Measurements from ENCODE around the gene PPM1J. TPM values are rescaled to one million over a fixed set of nuclear protein-coding genes. Genes with fewer than 3 reads are reported as not detected.

Gene PPM1J
- total RNA-seq, 1 donor from 2014 or later = 0.67 TPM

DNA sequence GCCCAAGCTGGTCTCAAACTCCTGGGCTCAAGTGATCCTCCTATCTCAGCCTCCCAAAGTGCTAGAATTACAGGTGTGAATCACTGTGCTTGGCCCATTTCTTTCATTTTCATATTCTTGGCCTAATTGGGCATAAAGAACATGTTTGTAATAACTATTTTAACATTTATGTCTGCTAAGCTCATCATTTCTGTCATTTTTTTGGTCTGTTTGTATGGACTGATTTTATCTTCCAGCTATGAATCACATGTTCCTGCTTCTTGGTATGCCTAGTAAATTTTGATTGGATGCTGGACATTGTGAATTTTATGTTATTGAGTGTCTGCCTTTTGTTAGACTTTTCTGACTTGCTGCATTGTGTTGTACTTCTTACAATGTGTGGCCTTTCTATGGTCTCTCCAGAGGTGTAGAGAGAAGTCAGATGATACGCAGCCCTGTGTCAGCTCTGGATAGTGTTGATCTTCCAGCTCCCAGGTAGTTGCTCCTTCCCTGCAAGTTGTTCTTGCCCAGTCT lies 39.0 kb upstream of the PPM1J start:
- no peak for DNase-seq (ENCODE audit: extremely low spot score, unreplicated experiment)
- Mint-ChIP-seq H3K4me3 (ENCODE audit: unreplicated experiment) (no peak overlapping the region), H3K27me3 (ENCODE audit: unreplicated experiment) (peaks cover 19% of the 10 kb centered on the region), H3K9me3 (ENCODE audit: unreplicated experiment) (no peaks in the 10 kb centered on the region), H3K4me1 (ENCODE audit: unreplicated experiment) (no peaks in the 10 kb centered on the region), H3K36me3 (ENCODE audit: unreplicated experiment) (no peaks in the 10 kb centered on the region), H3K27ac (ENCODE audit: unreplicated experiment) (no peak overlapping the region)
- TF ChIP-seq, protein P1, sequence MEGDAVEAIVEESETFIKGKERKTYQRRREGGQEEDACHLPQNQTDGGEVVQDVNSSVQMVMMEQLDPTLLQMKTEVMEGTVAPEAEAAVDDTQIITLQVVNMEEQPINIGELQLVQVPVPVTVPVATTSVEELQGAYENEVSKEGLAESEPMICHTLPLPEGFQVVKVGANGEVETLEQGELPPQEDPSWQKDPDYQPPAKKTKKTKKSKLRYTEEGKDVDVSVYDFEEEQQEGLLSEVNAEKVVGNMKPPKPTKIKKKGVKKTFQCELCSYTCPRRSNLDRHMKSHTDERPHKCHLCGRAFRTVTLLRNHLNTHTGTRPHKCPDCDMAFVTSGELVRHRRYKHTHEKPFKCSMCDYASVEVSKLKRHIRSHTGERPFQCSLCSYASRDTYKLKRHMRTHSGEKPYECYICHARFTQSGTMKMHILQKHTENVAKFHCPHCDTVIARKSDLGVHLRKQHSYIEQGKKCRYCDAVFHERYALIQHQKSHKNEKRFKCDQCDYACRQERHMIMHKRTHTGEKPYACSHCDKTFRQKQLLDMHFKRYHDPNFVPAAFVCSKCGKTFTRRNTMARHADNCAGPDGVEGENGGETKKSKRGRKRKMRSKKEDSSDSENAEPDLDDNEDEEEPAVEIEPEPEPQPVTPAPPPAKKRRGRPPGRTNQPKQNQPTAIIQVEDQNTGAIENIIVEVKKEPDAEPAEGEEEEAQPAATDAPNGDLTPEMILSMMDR (IDR thresholded peaks at IDR 0.05) = no peak

- H3K4me1 Mint-ChIP-seq (ENCODE audit: unreplicated experiment) = peaks cover 3% of the 10 kb centered on the region
- TF ChIP-seq, protein P1 (IDR thresholded peaks at IDR 0.05) = no peak
- H3K9me3 Mint-ChIP-seq (ENCODE audit: unreplicated experiment) = no peaks in the 10 kb centered on the region
- H3K27me3 Mint-ChIP-seq (ENCODE audit: unreplicated experiment) = peaks cover 29% of the 10 kb centered on the region
- H3K4me3 Mint-ChIP-seq (ENCODE audit: unreplicated experiment) = no peak overlapping the region
- H3K27ac Mint-ChIP-seq (ENCODE audit: unreplicated experiment) = no peak overlapping the region
- no peaks in the 10 kb centered on the region for H3K36me3 Mint-ChIP-seq (ENCODE audit: unreplicated experiment)
- DNase-seq (ENCODE audit: extremely low spot score, unreplicated experiment) = no peak
Measured at GRCh38 chr1:112748396-112748795, 33.3 kb upstream of the PPM1J start.

DNA sequence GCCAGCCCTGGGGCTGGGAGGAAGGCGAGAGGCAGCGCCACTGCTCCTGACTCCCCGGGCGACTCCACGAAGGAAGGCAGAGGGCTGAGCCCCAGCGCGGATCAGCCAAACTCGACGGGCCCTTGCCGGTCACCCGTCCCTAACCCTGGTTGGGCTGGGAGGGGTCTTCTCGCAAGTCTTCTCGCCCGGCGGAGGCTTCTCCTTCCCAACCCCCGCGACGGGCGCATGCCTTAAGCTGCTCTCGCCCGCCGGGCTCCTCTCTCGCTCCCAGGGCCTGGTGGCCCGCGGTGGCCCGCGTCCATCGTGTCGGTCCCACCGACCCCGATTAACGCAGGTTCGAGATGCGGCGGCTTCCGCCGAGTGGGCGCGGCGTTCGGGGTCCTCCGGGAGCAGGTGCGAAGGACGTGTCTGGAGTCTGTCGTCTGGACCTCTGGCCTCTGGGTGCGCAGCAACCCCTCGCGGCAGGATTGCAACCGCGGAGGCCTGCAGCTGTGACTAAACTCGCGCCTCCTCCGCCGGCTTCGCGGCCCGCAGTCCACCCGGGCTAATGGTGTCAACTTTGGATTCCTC lies 29.0 kb upstream of the PPM1J start:
- Mint-ChIP-seq H3K4me1 (ENCODE audit: unreplicated experiment) (peaks cover 3% of the 10 kb centered on the region), H3K9me3 (ENCODE audit: unreplicated experiment) (peaks cover 4% of the 10 kb centered on the region), H3K4me3 (ENCODE audit: unreplicated experiment) (peak overlapping the region; percentile 37), H3K27ac (ENCODE audit: unreplicated experiment) (no peak overlapping the region), H3K36me3 (ENCODE audit: unreplicated experiment) (no peaks in the 10 kb centered on the region), H3K27me3 (ENCODE audit: unreplicated experiment) (peaks cover 18% of the 10 kb centered on the region)
- DNase-seq (ENCODE audit: extremely low spot score, unreplicated experiment) = no peak
- TF ChIP-seq, protein P1 (IDR thresholded peaks at IDR 0.05) = peak; percentile 37

DNA sequence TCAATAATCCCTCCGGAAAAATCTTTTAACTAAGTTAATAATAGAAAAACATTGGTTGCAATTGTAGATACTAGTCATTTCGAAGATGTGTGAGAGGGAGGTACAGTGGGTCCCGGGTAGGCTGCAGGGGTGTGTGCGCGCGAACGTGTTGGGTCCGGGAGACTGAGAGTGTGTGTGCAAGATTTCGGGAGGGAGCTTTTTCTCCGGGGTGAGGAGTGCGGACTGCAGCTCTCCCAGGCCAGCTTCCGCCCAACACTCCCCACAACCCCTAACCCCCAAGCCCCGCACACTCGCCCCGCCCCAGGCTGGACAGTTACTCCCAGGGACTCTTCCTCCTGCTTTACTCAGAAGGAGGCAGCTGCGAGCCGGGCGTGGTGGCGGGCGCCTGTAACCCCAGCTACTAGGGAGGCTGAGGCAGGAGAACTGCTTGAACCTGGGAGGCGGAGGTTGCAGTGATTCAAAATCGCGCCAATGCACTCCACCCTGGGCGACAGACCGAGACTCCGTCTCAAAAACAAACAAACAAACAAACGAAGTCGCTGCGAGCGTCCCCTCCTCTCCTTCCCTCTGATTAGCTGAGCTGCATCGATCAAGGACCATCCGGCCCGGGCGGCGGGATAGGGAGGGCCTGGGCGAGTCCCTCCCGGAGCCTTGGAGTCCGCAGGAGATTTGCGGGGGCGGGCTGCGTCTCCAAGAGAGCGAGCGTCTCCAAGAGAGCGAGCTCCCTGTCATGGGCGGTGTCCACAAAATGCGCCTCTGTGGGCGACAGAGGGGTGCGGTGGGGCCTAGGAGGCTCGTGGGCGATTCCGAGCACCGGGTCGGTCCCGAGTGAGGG lies 28.3 kb upstream of the PPM1J start:
- TF ChIP-seq, protein P1 (IDR thresholded peaks at IDR 0.05) = no peak
- peaks cover 3% of the 10 kb centered on the region for H3K4me1 Mint-ChIP-seq (ENCODE audit: unreplicated experiment)

DNA sequence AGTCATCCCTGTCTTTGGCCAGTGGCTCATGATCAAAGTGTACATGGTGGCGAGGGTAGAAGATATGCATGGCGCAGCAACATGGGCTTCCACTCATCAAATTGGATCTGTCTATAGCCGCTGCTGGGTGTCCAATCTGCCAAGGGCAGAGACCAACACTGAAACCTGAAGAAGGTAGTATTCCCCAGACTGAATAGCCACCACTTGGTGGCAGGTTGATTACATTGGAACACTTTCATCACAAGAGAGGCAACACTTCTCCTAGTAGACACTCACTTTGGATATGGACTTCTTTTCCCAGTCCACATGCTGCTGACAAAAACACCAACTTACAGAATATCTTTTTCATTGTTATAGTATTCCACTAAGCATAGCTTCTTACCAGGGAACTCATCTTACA lies 22.4 kb upstream of the PPM1J start:
- H3K4me1 Mint-ChIP-seq (ENCODE audit: unreplicated experiment) = no peaks in the 10 kb centered on the region
- no peak overlapping the region for H3K27ac Mint-ChIP-seq (ENCODE audit: unreplicated experiment)
- DNase-seq (ENCODE audit: extremely low spot score, unreplicated experiment) = no peak
- H3K9me3 Mint-ChIP-seq (ENCODE audit: unreplicated experiment) = peaks cover 4% of the 10 kb centered on the region
- H3K36me3 Mint-ChIP-seq (ENCODE audit: unreplicated experiment) = no peaks in the 10 kb centered on the region
- TF ChIP-seq, protein P1 (IDR thresholded peaks at IDR 0.05) = no peak
- no peak overlapping the region for H3K4me3 Mint-ChIP-seq (ENCODE audit: unreplicated experiment)
- H3K27me3 Mint-ChIP-seq (ENCODE audit: unreplicated experiment) = peaks cover 2% of the 10 kb centered on the region

More for the DNA sequence above, 28.3 kb upstream of the PPM1J start:
- no peak for DNase-seq (ENCODE audit: extremely low spot score, unreplicated experiment)
- Mint-ChIP-seq H3K27ac (ENCODE audit: unreplicated experiment) (no peak overlapping the region), H3K4me3 (ENCODE audit: unreplicated experiment) (no peak overlapping the region), H3K27me3 (ENCODE audit: unreplicated experiment) (peaks cover 15% of the 10 kb centered on the region), H3K36me3 (ENCODE audit: unreplicated experiment) (no peaks in the 10 kb centered on the region), H3K9me3 (ENCODE audit: unreplicated experiment) (peaks cover 4% of the 10 kb centered on the region)

Measured in osteocyte (in vitro differentiated cells).